ENCODE measurements around the gene GHRH.

DNA sequence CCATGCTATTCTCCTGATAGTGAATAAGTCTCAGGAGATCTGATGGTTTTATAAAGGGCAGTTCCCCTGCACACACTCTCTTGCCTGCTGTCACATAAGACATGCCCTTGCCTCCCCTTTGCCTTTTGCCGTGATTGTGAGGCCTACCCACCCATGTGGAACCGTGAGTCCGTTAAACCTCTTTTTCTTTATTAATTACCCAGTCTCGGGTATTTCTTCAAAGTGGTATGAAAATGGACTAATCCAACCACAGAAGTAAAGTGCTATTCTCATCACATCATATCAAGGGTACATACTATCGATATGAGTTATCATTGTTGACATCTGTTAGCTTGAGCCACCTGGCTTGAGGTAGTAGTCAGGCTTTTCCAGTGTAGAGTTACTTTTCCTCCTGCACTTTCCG, 30.1 kb upstream of the GHRH start:
- no peak for TF ChIP-seq POLR2A (IDR thresholded peaks at IDR 0.05; ENCODE audit: low read depth, low read length)
- TF ChIP-seq, protein P1, sequence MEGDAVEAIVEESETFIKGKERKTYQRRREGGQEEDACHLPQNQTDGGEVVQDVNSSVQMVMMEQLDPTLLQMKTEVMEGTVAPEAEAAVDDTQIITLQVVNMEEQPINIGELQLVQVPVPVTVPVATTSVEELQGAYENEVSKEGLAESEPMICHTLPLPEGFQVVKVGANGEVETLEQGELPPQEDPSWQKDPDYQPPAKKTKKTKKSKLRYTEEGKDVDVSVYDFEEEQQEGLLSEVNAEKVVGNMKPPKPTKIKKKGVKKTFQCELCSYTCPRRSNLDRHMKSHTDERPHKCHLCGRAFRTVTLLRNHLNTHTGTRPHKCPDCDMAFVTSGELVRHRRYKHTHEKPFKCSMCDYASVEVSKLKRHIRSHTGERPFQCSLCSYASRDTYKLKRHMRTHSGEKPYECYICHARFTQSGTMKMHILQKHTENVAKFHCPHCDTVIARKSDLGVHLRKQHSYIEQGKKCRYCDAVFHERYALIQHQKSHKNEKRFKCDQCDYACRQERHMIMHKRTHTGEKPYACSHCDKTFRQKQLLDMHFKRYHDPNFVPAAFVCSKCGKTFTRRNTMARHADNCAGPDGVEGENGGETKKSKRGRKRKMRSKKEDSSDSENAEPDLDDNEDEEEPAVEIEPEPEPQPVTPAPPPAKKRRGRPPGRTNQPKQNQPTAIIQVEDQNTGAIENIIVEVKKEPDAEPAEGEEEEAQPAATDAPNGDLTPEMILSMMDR (conservative IDR thresholded peaks at IDR 0.05; ENCODE audit: low read depth, low read length), result no peak
- no peak for TF ChIP-seq RFX5 (IDR thresholded peaks at IDR 0.05; ENCODE audit: low read depth, low read length)
- no peak for TF ChIP-seq CEBPB (IDR thresholded peaks at IDR 0.05; ENCODE audit: low read depth, low read length)
- TF ChIP-seq MXI1 (IDR thresholded peaks at IDR 0.05; ENCODE audit: borderline replicate concordance, low read depth, low read length), result no peak
- TF ChIP-seq RCOR1 (IDR thresholded peaks at IDR 0.05; ENCODE audit: insufficient replicate concordance, low read length), result no peak
- TF ChIP-seq MAFK (IDR thresholded peaks at IDR 0.05; ENCODE audit: low read depth, low read length), result no peak
- no peak for TF ChIP-seq MAZ (IDR thresholded peaks at IDR 0.05; ENCODE audit: borderline replicate concordance, low read depth, low read length)

Data from IMR-90 (cell line).